A673 (cell line): ENCODE measurements around the gene PRKAG2. TPM values are rescaled to one million over a fixed set of nuclear protein-coding genes. Genes with fewer than 3 reads are reported as not detected.

Experiments
- BruUV-seq: library from RNA; stranded (reverse); fragments of 400-500 nt; replicated peaks from 2 replicates; lab custom pipeline; 2021; lab: Mats Ljungman, UMichigan
- CTCF ChIA-PET: fragments of 300-600 bp; sonication (Branson Sonifier 250); formaldehyde crosslinking; loops from one replicate; lab custom pipeline; 2022; ENCODE audit warnings: antibody characterized with exemption; lab: Charles Lee
- POLR2A ChIA-PET: fragments of 300-600 bp; sonication (Branson Sonifier 250); formaldehyde crosslinking; loops from one replicate; lab custom pipeline; 2022; ENCODE audit warnings: antibody characterized with exemption; ENCODE audit not compliant: low non-redundant PET; lab: Charles Lee
- DNase-seq: peaks from one replicate; pipeline ENCODE4 v3.0.0-alpha.2; 2015; ENCODE audit warnings: low spot score
- H3K27ac ChIP-seq: fragments of 200-600 bp; sonication (generic); 2 replicates; pipeline ENCODE4 v1.5.1; 2016; ENCODE audit warnings: mixed run types, low read depth, mild to moderate bottlenecking, mixed read lengths, antibody characterized with exemption, low read length; ENCODE audit not compliant: poor library complexity, severe bottlenecking
- H3K27me3 ChIP-seq: fragments of 200-600 bp; sonication (generic); replicated peaks from 2 replicates; pipeline ENCODE4 v1.6.1; 2017; ENCODE audit warnings: mixed run types, low read depth, mild to moderate bottlenecking, mixed read lengths, antibody characterized with exemption, low read length; ENCODE audit not compliant: insufficient read depth, poor library complexity
- H3K36me3 ChIP-seq: fragments of 200-600 bp; sonication (generic); 2 replicates; pipeline ENCODE4 v1.6.1; 2016; ENCODE audit warnings: mixed run types, mild to moderate bottlenecking, mixed read lengths, antibody characterized with exemption, low read length; ENCODE audit not compliant: insufficient read depth, poor library complexity, severe bottlenecking
- H3K4me1 ChIP-seq: fragments of 200-600 bp; sonication (generic); 2 replicates; pipeline ENCODE4 v1.6.1; 2017; ENCODE audit warnings: mixed run types, mild to moderate bottlenecking, mixed read lengths, antibody characterized with exemption, low read length; ENCODE audit not compliant: insufficient read depth, poor library complexity, severe bottlenecking
- H3K4me3 ChIP-seq: fragments of 200-600 bp; sonication (generic); 2 replicates; pipeline ENCODE4 v1.5.1; 2016; ENCODE audit warnings: low read depth, mixed run types, mild to moderate bottlenecking, mixed read lengths, low read length; ENCODE audit not compliant: poor library complexity, severe bottlenecking
- H3K9me3 ChIP-seq: fragments of 200-600 bp; sonication (generic); 2 replicates; pipeline ENCODE4 v1.6.1; 2016; ENCODE audit warnings: mixed run types, low read depth, mild to moderate bottlenecking, mixed read lengths, antibody characterized with exemption, low read length; ENCODE audit not compliant: poor library complexity, severe bottlenecking
- CTCF ChIP-seq: fragments of 300-800, 200-600 bp; sonication (generic); conservative IDR thresholded peaks from 2 replicates; pipeline ENCODE4 v1.5.1; 2017; ENCODE audit warnings: low read depth, mild to moderate bottlenecking, antibody characterized with exemption, low read length, moderate library complexity, mixed read lengths
- EZH2 ChIP-seq: fragments of 200-600 bp; sonication (generic); IDR thresholded peaks from 2 replicates; pipeline ENCODE4 v1.6.1; 2017; ENCODE audit warnings: borderline replicate concordance, low read depth, mild to moderate bottlenecking, mixed read lengths, antibody characterized with exemption, low read length; ENCODE audit not compliant: poor library complexity, severe bottlenecking
- intact Hi-C: fragments of 100-400 bp; cut with micrococcal nuclease; formaldehyde crosslinking; loops from one replicate; pipeline ENCODE4 v1.10.0; 2022; ENCODE audit not compliant: unreplicated experiment
- total RNA-seq: library from RNA; stranded (reverse); gene quantifications from 2 replicates; pipeline ENCODE4 v1.2.3, GENCODE V29; 2021

Gene PRKAG2
- total RNA-seq, 1 experiment from 2014 or later: 11.6 TPM

DNA sequence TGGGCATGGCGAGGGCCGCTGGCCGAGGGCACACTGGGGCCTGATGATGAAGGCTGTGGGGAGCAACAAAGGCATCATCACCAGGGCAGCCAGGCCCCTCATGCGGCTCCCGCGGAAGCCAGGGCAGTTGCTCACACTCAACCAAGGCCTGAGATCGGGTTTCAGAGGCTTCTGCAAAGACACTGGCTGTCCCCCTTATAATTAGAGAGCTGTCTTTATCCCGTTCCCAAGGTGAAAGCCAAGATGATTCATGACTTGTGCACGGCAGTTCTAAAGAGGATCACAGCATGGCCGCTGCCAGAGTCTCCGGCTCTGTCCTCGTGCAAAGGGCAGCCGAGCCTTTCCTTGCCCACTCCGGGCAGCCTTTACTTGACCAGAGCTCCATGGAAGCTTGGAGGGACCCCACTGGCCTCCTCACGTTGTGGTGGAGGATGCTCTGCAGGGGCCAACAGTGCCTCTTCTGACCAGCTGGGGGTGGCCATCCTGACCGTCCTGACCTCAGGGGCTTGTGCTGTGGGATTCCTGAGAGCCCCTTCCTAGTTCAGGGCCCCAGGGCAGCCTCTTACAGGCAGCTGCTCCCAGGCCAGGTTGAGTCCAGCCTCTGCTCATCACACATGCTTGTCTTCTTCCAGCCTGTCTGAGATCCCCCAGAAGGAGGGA, 82.3 kb downstream of the PRKAG2 start:
- BruUV-seq: no TSS peak
- H3K27ac ChIP-seq: no peak overlapping the region
- DNase-seq: peak; percentile 46
- no peaks in the 10 kb centered on the region for H3K27me3 ChIP-seq
- ChIA-PET POLR2A (no interaction called here), CTCF (no interaction called here)
- H3K9me3 ChIP-seq: no peaks in the 10 kb centered on the region
- TF ChIP-seq CTCF (no peak), EZH2 (no peak)
- H3K4me1 ChIP-seq: peaks cover 17% of the 10 kb centered on the region
- no peak overlapping the region for H3K4me3 ChIP-seq
- H3K36me3 ChIP-seq: no peaks in the 10 kb centered on the region
- intact Hi-C loops: no loop called here

GRCh38 chr7:151793991-151794507, 82.9 kb downstream of the PRKAG2 start:
- Histone ChIP-seq H3K27me3 (no peaks in the 10 kb centered on the region), H3K36me3 (no peaks in the 10 kb centered on the region), H3K27ac (no peak overlapping the region), H3K4me3 (no peak overlapping the region), H3K9me3 (no peaks in the 10 kb centered on the region), H3K4me1 (peaks cover 17% of the 10 kb centered on the region)
- intact Hi-C loops: no loop called here
- BruUV-seq: no TSS peak
- TF ChIP-seq CTCF (no peak), EZH2 (no peak)
- ChIA-PET POLR2A (no interaction called here), CTCF (no interaction called here)
- no peak for DNase-seq

GRCh38 chr7:151793531-151793951, 83.4 kb downstream of the PRKAG2 start:
- intact Hi-C loops: no loop called here
- no peak for DNase-seq

More at GRCh38 chr7:151793531-151793951, 83.4 kb downstream of the PRKAG2 start:
- Histone ChIP-seq H3K27me3 (no peaks in the 10 kb centered on the region), H3K27ac (no peak overlapping the region), H3K4me1 (peaks cover 17% of the 10 kb centered on the region), H3K4me3 (no peak overlapping the region), H3K36me3 (no peaks in the 10 kb centered on the region), H3K9me3 (no peaks in the 10 kb centered on the region)
- ChIA-PET CTCF (no interaction called here), POLR2A (no interaction called here)
- BruUV-seq: no TSS peak
- TF ChIP-seq CTCF: no peak
- no peak for TF ChIP-seq EZH2
